NCI-H1694 treated with DMSO at 0.1 percent for 48 hours (cell line): ENCODE data around the gene MVB12B.

Experiments used
- DNase-seq: peaks from one replicate; lab custom pipeline; 2025; lab: John Stamatoyannopoulos, UW

The MVB12B gene

DNA sequence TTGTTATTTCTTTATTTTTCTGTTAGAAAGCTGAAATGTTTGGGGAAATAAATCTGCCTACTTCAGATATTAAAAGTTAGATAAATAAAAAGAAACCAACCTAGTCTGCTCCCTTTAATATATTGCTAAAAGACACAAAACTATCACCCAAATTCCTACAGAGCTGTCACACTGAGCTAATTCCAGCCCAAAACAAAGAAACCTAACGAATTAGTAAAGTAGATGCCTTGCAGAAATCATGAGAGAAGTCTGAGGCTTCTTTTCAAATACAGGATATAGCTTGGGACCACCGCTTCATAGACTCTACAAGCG, 164.9 kb downstream of the MVB12B start:
- DNase-seq, result no peak

GRCh38 chr9:126491949-126492348, 165.3 kb downstream of the MVB12B start:
- no peak for DNase-seq

- DNase-seq, result no peak
These were observed 167.6 kb downstream of the MVB12B start for GRCh38 chr9:126494264-126494663.

DNA sequence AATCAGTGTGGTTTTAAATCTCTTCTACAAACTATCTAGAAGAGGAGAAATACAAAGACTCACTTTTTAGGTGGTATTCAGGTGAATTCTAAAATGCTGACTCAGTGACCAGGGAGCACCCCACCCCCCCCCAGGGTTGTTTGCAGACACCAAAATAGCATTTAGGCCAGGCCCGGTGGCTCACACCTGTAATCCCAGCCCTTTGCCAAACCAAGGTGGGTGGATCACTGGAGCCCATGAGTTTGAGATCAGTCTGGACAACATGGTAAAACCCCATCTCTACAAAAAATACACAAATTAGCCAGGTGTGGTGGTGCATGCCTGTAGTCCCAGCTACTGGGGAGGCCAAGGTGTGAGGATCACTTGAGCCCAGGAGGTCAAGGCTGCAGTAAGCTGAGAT, 168.1 kb downstream of the MVB12B start:
- DNase-seq, result no peak

GRCh38 chr9:126495411-126496180, 169.0 kb downstream of the MVB12B start:
- DNase-seq, result no peak

DNA sequence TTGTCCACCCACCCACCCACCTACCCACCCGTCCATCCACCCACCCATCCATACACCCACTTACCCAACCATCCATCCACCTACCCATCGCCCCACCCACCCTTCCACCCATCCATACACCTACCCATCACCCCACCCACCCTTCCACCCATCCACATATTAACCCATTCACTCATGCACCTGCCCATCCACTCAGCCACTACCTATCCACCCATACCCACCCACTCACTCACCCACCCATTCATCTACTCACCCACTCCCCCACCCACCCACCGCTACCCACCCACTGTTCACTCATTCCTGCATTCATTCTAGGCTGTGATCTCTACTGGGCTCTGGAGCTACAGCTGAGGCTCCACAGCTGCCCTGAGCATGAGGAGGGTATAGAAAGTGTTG, 169.6 kb downstream of the MVB12B start:
- no peak for DNase-seq

- DNase-seq, result no peak
These were observed 170.4 kb downstream of the MVB12B start for GRCh38 chr9:126496781-126497659.

- DNase-seq, result no peak
These were observed 171.1 kb downstream of the MVB12B start for GRCh38 chr9:126497660-126498275.

DNA sequence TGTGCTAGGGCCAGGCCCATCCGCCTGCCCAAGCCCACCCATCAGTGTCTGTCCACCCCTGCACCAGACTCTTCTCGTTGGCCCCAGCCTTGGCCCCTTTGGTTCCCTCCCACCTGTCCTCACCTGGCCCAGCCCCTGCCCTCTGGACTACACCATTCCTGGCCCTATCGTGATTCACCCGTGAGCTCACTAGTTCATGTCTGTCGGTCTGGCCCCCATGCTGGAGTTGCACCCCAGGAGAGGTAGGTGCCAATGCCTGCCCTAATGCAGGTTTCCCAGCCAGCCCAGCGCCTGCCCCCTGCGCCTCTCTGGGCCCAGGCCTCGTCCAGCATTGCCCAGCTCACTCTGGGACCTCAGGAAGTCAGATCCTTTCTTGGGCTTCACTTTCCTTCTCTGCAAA, 171.7 kb downstream of the MVB12B start:
- DNase-seq, result no peak

DNA sequence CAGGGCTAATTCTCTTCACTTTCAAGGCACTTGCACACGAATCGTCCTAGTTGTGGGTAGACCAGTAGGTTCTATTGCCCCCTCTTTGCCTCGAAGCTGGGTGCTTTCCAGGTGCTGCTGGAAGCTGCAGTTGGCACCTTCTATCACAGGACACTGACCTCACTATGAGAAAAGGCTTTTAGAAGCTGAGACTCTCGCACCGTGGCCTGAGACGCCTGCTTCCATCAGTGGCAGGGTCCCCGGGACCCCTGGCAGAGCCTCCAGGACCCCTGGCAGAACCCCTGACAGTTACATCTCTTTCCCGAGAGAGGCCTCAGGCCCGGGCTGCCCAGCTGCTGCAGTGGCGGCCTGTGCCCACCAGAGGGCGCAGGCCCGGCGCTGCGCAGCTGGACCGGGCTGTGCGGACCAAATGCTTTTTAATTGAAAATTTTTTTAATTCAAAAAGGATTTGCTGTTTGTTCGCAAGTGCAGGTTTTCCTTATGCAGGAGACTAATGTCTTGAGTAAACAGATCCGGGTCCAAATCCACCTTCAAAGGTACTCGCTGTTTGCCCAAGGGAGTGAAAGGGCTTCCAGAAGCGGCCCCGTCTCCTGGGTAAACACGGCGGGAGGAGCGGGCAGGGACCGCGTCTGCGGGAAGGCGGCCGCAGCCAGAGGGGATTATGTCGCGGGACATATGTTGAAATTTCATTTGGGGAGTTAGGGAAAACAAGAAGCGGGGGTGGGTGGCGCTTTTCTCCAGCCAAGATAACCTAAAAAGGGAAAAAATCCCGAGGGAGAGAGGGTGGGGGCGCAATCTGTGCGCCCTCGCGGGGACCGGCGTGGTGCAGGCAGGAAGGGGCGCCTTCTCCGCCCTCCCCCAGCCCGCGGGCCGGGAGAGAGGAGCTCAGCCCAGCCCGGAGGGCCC, 172.6 kb downstream of the MVB12B start:
- peak; percentile 12 for DNase-seq

GRCh38 chr9:126499911-126500599, 173.4 kb downstream of the MVB12B start:
- no peak for DNase-seq

DNA sequence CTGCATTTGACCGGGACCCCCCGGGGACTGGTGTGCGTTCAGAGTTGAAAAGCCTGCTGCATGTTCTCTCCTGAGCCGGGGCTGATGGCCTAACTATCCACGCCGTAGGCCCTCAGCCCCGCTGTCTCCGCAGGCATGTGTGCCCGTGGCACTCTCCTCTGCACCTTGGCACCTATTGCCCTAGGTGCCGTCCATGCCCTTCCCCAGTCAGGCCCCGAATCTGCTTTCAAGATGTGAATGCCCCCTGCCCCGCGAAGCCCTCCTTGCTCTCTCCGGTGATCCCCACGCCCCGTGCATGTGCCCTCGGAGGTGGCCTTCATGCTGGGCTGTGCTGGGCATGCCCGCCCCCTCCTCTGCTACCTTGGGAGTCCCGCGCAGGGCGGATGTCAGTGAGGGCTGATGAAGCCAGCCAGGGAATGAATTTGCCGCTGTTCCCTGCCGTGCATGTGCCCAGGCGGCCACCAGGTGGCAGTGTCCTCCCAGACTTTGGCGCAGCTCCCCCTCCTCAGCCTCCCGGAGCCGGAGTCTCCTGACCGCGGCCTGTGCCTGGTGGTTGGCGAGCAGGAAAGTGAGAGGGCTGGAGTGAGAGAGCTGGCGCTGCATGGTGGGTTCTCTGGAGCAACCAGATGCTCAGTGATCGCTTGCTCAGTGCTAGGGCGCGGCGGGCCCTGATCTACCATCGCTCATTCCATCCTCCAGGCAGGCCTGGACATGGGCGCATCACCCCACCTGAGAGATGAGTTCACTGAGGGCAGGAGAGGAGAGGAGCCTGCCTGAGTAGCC, 174.2 kb downstream of the MVB12B start:
- DNase-seq, result peak; percentile 71

DNA sequence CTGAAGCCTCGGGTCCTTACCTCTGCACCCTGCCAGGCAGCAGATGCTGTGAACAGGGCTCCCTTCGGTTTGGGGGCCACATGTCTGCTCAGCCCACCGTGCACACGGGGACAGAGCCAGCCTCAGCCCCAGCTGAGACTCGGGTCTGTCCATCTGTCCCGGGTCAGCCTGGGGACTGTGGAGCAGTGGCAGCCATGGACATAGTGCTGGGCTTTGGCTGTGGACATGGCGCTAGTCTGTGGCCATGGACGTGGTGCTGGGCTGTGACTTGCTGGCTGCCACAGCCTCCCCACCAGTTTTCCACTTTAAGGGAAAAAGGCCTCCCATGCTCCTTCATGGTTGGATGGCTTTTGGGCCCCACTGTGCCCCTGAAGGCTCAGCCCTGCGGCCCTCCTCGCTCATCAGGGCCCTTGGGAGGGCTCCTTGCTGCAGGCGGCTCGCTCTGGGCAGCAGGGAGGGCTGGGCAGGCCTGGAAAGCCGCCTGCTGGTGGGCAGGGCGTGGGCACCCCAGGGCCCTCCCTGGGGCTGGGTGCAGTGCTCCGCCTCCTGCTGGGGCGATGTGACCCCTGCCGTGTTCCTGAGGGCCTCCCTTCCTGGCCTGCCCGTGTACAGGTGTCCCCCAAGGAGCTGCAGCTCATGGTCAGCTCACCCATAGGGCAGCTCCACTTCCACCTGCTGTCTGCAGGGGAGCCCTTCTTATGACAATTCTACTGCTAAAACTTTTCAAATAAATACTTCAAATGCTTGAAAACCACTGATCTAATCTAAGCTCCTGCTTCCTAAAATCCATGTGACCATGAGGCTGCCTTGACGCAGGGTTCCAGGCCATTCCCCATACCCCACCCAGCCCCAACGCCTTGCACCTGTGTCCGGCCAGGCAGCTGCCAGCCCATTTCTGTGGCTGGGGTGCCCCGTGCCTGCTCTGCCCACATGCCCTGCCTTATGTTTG, 175.0 kb downstream of the MVB12B start:
- DNase-seq, result no peak

DNA sequence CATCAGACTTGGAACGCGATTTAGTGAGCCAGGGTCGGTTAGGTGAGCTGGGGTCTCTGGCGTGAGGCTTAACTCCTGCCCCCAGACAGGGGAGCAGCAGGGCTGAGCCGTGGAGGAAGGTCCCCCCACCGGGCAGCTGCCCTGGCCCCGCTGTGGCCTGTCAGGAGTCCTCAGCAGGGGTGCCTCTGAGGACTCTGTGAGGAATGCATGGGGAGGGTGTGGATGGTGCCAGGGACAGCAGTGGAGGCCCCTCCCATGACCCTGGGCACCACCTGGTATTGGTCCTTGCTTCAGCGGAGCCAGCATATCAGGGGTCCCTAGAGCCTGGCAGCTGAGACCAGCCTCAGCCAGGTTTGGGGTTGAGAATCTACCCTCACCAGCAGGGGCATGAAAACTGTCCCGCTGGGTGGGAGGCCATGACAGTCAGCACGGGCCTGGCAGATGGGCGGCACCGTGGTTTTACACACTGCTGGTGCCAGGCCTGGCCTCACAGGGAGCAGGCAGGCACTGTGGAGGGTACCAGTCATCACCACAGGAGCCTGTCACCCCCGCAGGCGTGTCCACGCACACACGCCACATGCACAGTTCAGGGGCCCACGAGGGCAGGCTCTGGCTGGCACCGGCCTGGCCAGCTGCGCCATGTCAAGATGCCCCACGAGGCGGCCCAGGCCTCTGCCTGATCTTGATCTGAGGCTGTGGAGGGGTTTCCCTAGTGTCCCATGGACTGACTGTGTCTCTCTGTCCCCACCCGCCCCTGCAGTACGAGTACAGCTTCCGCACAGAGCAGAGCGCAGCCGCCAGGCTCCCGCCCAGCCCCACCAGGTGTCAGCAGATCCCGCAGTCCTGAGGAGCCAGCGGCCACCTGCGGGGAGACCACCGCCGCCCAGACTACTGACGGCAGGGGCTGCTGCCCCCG, 176.0 kb downstream of the MVB12B start:
- no peak for DNase-seq

- no peak for DNase-seq
These were observed 176.9 kb downstream of the MVB12B start for GRCh38 chr9:126503333-126504085.

DNA sequence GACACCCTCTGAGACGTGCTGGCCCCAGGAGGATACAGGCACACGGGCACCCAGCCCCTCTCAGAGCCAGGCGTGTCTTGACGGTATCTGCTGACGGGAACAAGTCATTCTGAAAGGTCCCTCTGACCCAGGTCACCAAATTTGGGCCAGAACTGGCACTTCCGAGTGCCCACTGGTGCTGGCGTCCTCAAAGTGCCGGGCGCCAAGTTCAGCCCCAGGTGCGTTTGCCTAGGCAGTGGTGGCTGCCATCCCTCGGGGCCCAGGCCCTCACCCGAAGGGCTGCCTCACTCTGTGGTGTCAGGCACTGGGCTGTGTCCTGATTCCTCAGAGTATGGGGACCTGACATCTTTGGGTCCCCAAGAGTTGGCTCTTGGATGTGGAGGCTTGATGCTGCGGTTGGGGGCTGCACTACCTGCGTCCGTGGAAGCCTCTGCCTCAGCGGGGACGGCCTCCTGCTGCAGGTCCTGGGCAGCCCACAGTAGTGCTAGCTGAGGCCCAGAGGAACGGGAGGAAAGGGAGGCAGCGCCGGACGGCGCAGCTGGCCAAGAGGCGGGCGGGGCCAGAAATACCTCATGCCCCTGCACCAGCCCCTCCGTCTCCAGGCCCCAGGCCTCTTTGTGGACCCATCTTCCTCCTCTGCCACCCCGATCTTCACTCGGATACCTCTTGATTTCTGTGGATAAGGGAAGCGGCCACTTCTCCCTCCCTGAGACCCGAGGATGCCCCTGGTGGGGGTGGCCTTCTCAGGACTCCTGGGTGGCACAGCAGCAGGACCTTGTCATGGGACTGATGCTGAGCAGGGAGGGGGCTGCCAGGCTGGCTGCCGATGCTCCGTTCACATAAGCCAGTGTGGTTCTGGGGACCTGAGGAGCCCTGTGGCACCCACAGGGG, 177.7 kb downstream of the MVB12B start:
- DNase-seq, result no peak
